Measurements from ENCODE around the gene BLOC1S1. TPM values are rescaled to one million over a fixed set of nuclear protein-coding genes. Genes with fewer than 3 reads are reported as not detected.

BLOC1S1 gene
- total and polyA plus RNA-seq, 9 of the 15 experiments (the other 6 are each of a cell fraction or from before 2014, with no cell fraction given), result 75.2 to 161 (median 98.8) TPM

DNA sequence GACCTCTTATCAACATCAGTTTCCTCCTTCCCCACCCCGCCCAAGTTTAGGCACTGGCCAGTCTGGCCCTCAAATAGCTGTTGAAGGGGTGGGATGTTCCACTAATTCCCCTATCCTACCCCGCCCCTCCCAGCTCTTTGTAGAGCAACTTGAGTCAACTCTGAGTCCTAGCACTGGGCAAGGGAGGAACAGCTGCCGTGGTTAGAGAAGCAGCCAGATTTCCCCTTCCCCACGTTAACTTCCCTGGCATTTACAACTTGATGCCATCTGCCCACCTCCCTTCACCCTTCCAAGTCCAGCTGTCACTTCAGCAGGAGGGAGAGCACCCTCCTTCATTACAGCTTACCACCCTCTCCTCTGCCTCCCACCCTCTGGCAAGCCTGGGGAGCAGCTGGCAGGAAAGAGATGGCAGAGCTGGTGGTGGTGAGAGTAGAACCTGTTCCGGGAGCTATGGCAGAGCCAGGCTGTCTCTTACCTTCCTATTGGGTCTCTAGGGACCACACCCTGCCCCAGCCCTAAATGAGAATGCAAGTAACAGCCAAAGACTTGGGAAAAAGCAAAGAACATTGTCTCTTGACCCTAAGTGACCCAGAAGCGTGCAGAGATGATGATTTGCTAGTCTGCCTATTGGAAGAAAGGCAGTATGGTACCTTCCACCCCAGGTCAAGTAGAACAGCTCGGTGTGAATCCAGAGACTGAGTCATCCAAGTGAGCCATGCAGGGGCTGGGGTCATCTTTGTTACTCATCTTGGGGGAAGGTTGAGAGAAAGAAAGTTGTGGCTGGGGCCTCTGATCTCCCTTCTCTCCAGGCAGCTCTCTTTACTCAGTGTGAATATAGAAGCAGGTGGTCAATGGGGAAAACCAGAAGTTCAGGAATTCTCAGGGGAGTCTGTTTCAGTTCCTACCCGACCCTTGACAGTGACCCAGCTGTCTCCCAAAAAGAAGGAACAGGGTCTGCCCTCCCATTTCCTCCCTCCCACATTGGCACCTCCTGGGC lies 1.5 kb downstream of the BLOC1S1 start (continued):
- TF ChIP-seq, protein P1, sequence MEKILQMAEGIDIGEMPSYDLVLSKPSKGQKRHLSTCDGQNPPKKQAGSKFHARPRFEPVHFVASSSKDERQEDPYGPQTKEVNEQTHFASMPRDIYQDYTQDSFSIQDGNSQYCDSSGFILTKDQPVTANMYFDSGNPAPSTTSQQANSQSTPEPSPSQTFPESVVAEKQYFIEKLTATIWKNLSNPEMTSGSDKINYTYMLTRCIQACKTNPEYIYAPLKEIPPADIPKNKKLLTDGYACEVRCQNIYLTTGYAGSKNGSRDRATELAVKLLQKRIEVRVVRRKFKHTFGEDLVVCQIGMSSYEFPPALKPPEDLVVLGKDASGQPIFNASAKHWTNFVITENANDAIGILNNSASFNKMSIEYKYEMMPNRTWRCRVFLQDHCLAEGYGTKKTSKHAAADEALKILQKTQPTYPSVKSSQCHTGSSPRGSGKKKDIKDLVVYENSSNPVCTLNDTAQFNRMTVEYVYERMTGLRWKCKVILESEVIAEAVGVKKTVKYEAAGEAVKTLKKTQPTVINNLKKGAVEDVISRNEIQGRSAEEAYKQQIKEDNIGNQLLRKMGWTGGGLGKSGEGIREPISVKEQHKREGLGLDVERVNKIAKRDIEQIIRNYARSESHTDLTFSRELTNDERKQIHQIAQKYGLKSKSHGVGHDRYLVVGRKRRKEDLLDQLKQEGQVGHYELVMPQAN (IDR thresholded peaks at IDR 0.05; ENCODE audit: borderline replicate concordance), result no peak
- TF ChIP-seq RBM14 (IDR thresholded peaks at IDR 0.05; ENCODE audit: borderline replicate concordance, insufficient read depth, low read depth, low read length), result no peak
- no peak for TF ChIP-seq ZNF140 (CRISPR knock-in tag; IDR thresholded peaks at IDR 0.05)
- TF ChIP-seq ZNF79 (CRISPR knock-in tag; IDR thresholded peaks at IDR 0.05; ENCODE audit: low read depth), result no peak
- no peak for TF ChIP-seq RBBP5 (IDR thresholded peaks at IDR 0.05; ENCODE audit: borderline replicate concordance, insufficient read depth, low read length, poor library complexity, severe bottlenecking)

DNA sequence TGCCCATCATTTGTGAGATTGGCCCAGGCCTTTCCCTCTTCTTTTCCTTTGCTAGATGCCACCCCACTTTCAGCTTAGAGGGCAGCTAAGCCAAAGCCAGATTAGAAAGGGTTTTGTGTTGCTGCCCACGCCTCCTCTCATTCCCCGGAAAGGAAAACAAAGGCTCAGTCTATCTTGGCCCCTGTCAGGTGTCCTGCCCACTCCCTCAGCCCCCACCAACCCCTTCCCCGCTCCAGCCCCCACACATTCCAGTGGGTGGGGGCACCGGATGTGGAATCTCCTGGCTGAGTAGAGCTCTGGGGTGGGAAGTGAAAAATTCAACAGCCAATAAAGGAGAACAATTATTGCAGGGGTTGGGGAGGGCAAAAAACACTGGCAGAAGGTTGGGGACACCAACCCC lies 2.2 kb downstream of the BLOC1S1 start:
- in situ Hi-C loops (cut with MboI) (no loop called here), intact Hi-C loops (cut with micrococcal nuclease) (no loop called here)
- FAIRE-seq, result no peak
- peaks cover 19 to 22% of the 10 kb centered on the region in 2 experiments; a peak in 4 of 5 replicates for H3K4me1 ChIP-seq (replicated peaks in 1 of 2; ENCODE audit: control insufficient read depth in 2 of 2, insufficient read depth in 2 of 2, low read length in 2 of 2)
- ATAC-seq, result no peak
- ChIA-PET CTCF (ENCODE audit: low intra/inter-chr PET ratio) (no interaction called here), POLR2A (interaction anchor here (1.1 to 2.8 kb wide), 2 partner anchors 9 to 11 kb away, joined by 3 to 11 read pairs; partner anchors contain the start of gene CD63)
- H3K9me3 ChIP-seq (replicated peaks; ENCODE audit: control insufficient read depth, insufficient read depth, low read depth, low read length), result no peaks in the 10 kb centered on the region
- H3K4me2 ChIP-seq (ENCODE audit: insufficient read depth, low read length), result no peak overlapping the region
- no peak overlapping the region for H3K4me3 ChIP-seq
- 0 out of 3 replicates have a peak overlapping the region, but pooled peaks have one; percentile 9 for H3K27ac ChIP-seq (ENCODE audit: extremely low read depth, low read depth, low read length)
- no peak overlapping the region for H2AFZ ChIP-seq (ENCODE audit: low read depth, low read length)
- BruUV-seq (replicated peaks), result no TSS peak
- no peaks in the 10 kb centered on the region for H4K20me1 ChIP-seq (replicated peaks; ENCODE audit: control insufficient read depth, insufficient read depth, low read length)
- DNase-seq (ENCODE audit: extremely low read depth in 1 of 4, low spot score in 3 of 4), result no peak
- WGBS (ENCODE audit: insufficient coverage, low coverage, missing lambda C conversion rate), result 43% methylated on average over 2 of the region's 4 CpGs
- no peaks in the 10 kb centered on the region for H3K27me3 ChIP-seq (ENCODE audit: control insufficient read depth in 2 of 2, insufficient read depth in 2 of 2, low read length in 2 of 2)
- peak overlapping the region in 1 of 2 experiments; percentile 31; a peak in 1 of 4 replicates for H3K9ac ChIP-seq (ENCODE audit: insufficient read depth in 1 of 2, low read depth in 2 of 2, low read length in 2 of 2)
- peaks cover 6% of the 10 kb centered on the region; the same call in 2 of the 3 replicates for H3K79me2 ChIP-seq (ENCODE audit: control insufficient read depth, insufficient read depth, low read length)
- H3K9me1 ChIP-seq (ENCODE audit: control insufficient read depth, insufficient read depth, low read length), result no peaks in the 10 kb centered on the region
- H3K36me3 ChIP-seq (ENCODE audit: control insufficient read depth, insufficient read depth, low read length), result no peaks in the 10 kb centered on the region; the same call in 2 of the 3 replicates
- no peak for TF ChIP-seq ZNF41 (CRISPR knock-in tag; conservative IDR thresholded peaks at IDR 0.05)
- peak; percentile 47 for TF ChIP-seq EGR1 (conservative IDR thresholded peaks at IDR 0.05)
